ENCODE measurements around the gene TSPAN32.
A peak's percentile ranks its signal among the peaks of the same experiment; 100 is the strongest.

Gene TSPAN32

DNA sequence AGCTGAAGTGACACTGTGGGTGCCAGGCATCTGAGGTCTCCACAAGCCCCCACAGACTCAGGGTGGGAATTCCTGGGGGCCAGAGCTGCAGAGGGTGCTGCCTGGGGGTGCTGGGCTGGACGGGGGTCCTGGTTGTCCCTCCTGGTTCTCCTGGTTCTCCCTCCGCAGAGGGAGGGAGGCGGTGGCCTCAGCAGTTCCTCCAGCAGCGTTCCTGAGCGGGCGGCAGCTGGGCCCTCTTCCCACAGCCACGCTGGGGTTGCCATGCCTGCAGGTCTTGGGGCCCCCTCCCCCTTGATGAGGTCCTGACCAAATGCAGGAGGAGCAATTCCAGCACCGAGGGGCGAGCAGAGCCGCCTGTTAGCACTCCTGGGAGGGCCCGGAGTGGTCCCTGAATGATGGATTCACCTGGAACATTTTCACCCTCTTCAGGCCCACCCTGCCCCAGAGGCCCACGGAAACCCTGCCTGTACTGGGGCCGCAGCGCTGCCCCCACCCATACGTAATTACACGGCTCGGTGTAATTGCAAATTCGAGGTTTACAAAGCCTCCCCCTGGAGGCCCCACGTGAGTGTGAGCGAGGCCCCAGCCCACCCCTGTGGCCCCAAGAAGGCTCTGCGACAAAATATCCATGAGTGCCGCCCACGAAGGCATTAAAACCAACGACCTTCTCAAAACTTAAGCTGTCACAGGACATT is 730 bp upstream of the TSPAN32 start:
- DNase-seq = peak; percentile 3
- Histone ChIP-seq H3K4me2 (ENCODE audit: insufficient read depth, low read length) (no peak overlapping the region), H3K27ac (ENCODE audit: low read length) (no peak overlapping the region), H3K9me3 (ENCODE audit: insufficient read depth, low read length, severe bottlenecking) (no peaks in the 10 kb centered on the region), H3K4me3 (ENCODE audit: low read depth in 1 of 2, low read length in 2 of 2) (no peak overlapping the region), H3K36me3 (ENCODE audit: insufficient read depth, low read length) (no peaks in the 10 kb centered on the region), H2AFZ (ENCODE audit: low read depth, low read length) (no peak overlapping the region), H3K4me1 (ENCODE audit: insufficient read depth, low read length) (no peaks in the 10 kb centered on the region), H3K79me2 (ENCODE audit: insufficient read depth, low read length) (no peaks in the 10 kb centered on the region), H3K9ac (ENCODE audit: low read depth, low read length) (no peak overlapping the region), H4K20me1 (ENCODE audit: insufficient read depth, low read length) (no peaks in the 10 kb centered on the region), H3K27me3 (ENCODE audit: insufficient read depth, low read length, poor library complexity) (no peaks in the 10 kb centered on the region)
- TF ChIP-seq, protein P1, sequence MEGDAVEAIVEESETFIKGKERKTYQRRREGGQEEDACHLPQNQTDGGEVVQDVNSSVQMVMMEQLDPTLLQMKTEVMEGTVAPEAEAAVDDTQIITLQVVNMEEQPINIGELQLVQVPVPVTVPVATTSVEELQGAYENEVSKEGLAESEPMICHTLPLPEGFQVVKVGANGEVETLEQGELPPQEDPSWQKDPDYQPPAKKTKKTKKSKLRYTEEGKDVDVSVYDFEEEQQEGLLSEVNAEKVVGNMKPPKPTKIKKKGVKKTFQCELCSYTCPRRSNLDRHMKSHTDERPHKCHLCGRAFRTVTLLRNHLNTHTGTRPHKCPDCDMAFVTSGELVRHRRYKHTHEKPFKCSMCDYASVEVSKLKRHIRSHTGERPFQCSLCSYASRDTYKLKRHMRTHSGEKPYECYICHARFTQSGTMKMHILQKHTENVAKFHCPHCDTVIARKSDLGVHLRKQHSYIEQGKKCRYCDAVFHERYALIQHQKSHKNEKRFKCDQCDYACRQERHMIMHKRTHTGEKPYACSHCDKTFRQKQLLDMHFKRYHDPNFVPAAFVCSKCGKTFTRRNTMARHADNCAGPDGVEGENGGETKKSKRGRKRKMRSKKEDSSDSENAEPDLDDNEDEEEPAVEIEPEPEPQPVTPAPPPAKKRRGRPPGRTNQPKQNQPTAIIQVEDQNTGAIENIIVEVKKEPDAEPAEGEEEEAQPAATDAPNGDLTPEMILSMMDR (IDR thresholded peaks at IDR 0.05; ENCODE audit: borderline replicate concordance, extremely low read depth, low read length, poor library complexity, severe bottlenecking) = no peak
- TF ChIP-seq EZH2 (IDR thresholded peaks at IDR 0.05; ENCODE audit: borderline replicate concordance, low read depth, low read length, severe bottlenecking) = no peak
- no peak for ATAC-seq (ENCODE audit: insufficient read depth, low read depth)

DNA sequence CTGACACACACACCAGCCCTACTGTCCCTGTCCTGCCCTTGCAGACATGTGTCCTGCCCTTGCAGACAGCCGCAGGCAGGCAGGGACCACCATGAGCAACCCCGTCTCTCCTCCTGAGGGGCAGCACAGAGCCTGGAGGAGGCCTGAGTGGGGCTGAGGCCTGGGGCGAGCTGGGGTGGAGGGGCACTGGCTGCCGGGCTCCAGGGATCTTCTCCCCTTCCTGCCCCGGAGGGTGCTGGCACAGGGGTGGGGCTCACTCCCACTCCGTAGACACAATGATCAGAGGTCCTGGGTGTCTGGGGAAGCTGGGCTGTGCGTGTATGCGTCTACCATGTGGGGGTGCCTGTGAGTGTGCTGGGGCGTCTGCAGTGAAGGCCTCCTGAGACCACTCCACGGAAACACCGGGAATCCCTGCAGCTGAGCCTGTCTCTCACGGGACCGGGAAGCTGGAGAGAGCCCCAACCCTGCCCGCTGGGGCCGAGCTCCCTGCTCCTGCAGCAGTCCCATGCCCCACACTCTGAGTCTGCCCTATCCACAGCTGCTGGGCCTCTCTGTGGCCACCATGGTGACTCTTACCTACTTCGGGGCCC is 588 bp downstream of the TSPAN32 start:
- H3K27ac ChIP-seq (ENCODE audit: low read length) = no peak overlapping the region
- TF ChIP-seq, protein P1 (IDR thresholded peaks at IDR 0.05; ENCODE audit: borderline replicate concordance, extremely low read depth, low read length, poor library complexity, severe bottlenecking) = no peak
- TF ChIP-seq EZH2 (IDR thresholded peaks at IDR 0.05; ENCODE audit: borderline replicate concordance, low read depth, low read length, severe bottlenecking) = no peak
- no peaks in the 10 kb centered on the region for H3K9me3 ChIP-seq (ENCODE audit: insufficient read depth, low read length, severe bottlenecking)
- H3K79me2 ChIP-seq (ENCODE audit: insufficient read depth, low read length) = no peaks in the 10 kb centered on the region
- no peaks in the 10 kb centered on the region for H3K4me1 ChIP-seq (ENCODE audit: insufficient read depth, low read length)
- H3K36me3 ChIP-seq (ENCODE audit: insufficient read depth, low read length) = no peaks in the 10 kb centered on the region
- H3K27me3 ChIP-seq (ENCODE audit: insufficient read depth, low read length, poor library complexity) = no peaks in the 10 kb centered on the region
- H3K4me2 ChIP-seq (ENCODE audit: insufficient read depth, low read length) = no peak overlapping the region
- H2AFZ ChIP-seq (ENCODE audit: low read depth, low read length) = no peak overlapping the region
- ATAC-seq (ENCODE audit: insufficient read depth, low read depth) (no peak), DNase-seq (no peak)
- H3K9ac ChIP-seq (ENCODE audit: low read depth, low read length) = no peak overlapping the region
- no peaks in the 10 kb centered on the region for H4K20me1 ChIP-seq (ENCODE audit: insufficient read depth, low read length)
- no peak overlapping the region for H3K4me3 ChIP-seq (ENCODE audit: low read depth in 1 of 2, low read length in 2 of 2)

DNA sequence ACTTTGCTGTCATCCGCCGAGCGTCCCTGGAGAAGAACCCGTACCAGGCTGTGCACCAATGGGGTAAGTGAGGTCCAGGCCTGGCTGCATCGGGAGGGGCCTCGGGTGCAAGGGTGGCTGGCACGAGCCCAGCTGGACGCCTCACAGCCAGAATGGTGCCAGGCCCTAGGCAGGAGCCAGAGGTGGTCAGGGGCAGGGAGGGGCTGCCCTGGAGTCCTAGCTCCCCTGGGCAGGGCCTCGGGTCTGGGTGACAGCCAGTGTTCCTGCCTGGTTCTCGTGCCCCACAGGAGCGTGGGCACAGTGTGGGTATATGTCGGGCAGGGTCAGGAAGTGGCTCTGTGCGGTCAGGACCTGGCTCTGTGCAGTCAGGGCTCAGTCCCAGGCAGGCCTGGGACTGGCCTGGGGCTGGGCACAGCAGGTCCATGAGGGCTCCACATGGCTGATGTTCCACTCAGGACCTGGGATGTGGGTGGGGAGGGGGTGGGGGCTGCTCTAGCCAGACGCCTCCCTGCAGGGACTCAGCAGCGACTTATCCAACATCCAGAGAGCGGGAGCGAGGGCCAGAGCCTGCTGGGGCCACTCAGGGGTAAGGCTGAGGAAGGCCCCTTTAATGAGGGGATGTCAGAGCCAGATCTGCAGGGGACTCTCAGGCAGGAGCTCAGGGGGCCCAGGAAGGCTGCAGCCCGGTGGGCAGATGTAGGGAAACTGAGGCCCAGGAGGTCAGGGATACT is 1.2 kb downstream of the TSPAN32 start:
- Histone ChIP-seq H2AFZ (ENCODE audit: low read depth, low read length) (no peak overlapping the region), H3K27ac (ENCODE audit: low read length) (no peak overlapping the region), H3K9ac (ENCODE audit: low read depth, low read length) (no peak overlapping the region), H3K36me3 (ENCODE audit: insufficient read depth, low read length) (no peaks in the 10 kb centered on the region), H3K4me1 (ENCODE audit: insufficient read depth, low read length) (no peaks in the 10 kb centered on the region), H3K27me3 (ENCODE audit: insufficient read depth, low read length, poor library complexity) (no peaks in the 10 kb centered on the region), H3K4me2 (ENCODE audit: insufficient read depth, low read length) (no peak overlapping the region), H3K79me2 (ENCODE audit: insufficient read depth, low read length) (no peaks in the 10 kb centered on the region), H3K9me3 (ENCODE audit: insufficient read depth, low read length, severe bottlenecking) (no peaks in the 10 kb centered on the region), H3K4me3 (ENCODE audit: low read depth in 1 of 2, low read length in 2 of 2) (no peak overlapping the region), H4K20me1 (ENCODE audit: insufficient read depth, low read length) (no peaks in the 10 kb centered on the region)
- ATAC-seq (ENCODE audit: insufficient read depth, low read depth) (no peak), DNase-seq (no peak)
- no peak for TF ChIP-seq EZH2 (IDR thresholded peaks at IDR 0.05; ENCODE audit: borderline replicate concordance, low read depth, low read length, severe bottlenecking)
- TF ChIP-seq, protein P1 (IDR thresholded peaks at IDR 0.05; ENCODE audit: borderline replicate concordance, extremely low read depth, low read length, poor library complexity, severe bottlenecking) = no peak
